ENCODE results near the gene CSPG5.

Gene CSPG5

DNA sequence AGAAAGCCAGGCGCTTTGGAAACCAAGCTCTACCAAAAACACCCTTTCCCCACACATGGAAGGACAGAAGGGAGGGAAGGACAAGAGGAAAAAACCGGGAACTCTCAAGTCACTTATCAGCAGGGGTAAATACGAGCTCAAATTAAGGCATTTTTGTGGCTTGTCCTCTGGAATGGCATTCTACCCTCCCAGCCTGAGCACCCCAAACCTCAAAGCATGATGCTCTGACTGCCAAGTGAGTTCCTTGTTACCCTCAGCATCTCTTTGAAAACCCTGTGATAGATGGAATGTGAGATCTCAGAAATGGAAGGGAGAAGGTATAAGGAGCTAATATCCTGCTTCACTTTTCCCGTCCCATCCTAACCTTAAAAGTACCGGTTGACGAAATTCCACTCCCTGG lies 8.1 kb upstream of the CSPG5 start:
- DNase-seq (ENCODE audit: low spot score) = no peak

DNA sequence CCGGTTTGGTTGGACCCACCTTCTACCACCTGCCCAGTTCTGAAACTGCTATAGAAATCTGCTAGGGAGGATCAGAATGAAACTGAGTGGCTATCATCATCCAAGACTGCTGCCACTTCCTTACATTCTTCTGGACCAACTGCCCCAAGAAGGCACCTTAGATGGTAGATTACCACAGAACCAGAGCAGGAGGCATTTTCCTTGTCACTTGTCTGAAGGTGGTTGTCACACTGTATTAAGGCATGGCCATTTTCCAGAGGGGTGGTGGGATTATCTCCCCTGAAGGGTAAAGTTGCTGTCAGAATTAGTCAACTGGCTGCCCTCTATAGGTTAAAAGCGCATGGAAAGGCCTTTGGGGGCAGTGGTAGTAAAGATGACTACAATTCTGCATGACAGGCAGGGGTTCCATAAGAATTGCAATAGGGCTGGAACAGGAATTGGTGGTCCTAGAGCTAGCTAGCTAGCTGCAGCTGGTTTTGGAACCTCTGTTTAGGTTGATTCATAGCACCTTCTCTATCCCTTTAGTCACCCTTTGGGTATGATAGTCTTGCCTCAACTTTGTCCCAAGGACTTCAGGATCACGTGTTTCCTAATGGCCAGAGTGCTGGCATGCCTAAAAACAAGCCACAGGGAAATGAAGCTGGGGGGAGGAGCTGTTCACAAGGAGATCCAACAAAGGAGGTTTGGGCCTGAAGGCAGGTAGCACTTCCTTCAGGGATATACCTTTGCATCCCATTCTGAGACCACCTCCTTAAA lies 4.8 kb upstream of the CSPG5 start:
- no peak for DNase-seq (ENCODE audit: low spot score)

DNA sequence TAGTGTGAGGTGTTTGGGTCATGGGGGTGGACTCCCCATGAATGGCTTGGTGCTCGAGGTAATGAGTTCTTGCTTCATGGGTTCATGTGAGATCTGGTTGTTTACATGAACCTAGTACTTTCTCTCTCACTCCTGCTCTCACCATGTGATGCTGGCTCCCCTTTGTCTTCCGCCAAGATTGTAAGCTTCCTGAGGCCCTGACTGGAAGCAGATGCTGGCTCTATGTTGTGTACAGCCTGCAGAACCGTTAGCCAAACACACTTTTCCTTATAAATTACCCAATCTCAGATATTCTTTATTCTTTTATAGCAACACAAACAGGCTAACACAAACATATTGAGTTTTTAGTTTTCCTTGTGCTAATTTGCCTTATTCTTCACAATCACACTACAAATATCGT lies 3.2 kb upstream of the CSPG5 start:
- no peak for DNase-seq (ENCODE audit: low spot score)

DNA sequence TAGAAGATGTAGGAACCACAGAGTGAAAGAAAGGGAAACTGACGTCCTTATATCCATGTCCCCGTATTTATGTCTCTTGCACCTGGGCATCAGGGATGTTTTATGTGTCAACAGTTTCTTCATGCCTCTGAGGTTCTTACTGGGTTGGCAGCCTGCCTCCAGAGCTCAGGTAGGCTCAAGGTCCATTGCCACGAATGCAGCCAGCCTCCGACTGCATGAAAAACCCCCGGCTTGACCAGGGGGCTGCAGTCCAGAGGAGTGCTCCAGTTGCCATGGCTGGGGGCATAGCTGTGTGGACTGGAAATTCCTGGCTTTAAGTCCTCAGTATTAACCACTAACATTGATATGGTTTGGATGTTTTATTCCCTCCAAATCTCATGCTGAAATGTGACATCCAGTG lies 2.8 kb upstream of the CSPG5 start:
- DNase-seq (ENCODE audit: low spot score) = no peak

DNA sequence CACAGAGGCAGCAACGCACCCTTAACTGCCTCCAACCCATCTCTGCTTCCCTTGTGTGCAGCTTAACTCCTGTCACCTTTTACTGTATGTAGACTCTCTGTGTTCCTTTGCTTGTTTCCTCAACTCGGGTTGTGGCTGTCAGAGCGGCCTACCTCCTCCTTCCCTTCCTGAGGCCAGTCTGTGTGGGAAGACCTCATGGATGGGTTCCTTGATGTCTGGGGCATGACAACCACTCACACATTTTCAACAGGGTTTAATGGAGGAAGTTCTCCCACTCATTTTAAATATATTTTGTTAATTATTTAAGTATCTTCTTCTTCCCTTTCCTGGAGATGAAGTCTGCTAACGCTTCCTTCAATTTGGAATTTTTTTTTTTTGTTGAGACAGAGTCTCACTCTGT lies 1.8 kb upstream of the CSPG5 start:
- no peak for DNase-seq (ENCODE audit: low spot score)

DNA sequence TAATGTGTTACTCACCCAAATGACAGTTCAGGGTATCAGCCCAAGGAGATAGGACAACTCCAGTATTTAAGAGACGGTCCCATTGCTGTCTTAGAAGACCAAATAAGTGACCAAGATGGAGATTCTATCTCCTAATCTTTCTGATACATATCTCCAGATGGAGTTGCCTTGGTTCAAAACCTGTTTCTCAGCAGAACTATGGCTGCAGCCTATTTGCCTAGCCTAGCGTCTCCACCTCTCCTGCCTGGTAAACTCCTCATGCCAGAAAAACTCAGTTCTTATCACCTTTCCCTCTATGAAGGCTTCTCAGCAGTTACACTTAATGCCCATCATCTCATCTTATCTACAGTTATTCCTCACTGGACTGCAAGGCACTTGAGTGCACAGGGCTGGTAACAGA lies 1.2 kb upstream of the CSPG5 start:
- DNase-seq (ENCODE audit: low spot score) = no peak

DNA sequence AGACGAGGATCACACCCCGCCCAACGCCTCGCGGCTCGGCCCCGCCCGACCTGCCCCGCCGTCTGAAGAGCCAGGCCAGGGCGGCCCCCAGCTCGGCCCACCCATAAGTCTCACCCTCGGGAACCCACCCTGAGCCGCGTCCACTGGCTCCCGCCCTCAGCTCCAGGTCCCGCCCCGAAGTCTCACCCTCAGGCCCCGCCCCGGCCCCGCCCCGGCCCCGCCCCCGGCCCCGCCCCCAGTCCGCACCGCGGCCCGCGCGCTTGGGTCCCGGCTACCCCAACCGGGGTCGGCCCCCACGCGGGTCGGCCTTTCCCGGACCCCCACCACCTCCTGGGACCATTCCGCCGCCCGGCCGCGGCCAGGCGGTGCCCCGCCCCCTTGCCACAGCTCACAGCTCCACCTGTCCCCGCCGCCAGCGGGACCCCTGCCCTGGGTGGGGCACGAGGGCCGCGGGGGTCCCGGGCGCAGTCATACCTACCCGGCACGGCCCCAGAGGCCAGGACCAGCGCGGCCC lies 489 bp downstream of the CSPG5 start:
- peak; percentile 71 for DNase-seq (ENCODE audit: low spot score)

DNA sequence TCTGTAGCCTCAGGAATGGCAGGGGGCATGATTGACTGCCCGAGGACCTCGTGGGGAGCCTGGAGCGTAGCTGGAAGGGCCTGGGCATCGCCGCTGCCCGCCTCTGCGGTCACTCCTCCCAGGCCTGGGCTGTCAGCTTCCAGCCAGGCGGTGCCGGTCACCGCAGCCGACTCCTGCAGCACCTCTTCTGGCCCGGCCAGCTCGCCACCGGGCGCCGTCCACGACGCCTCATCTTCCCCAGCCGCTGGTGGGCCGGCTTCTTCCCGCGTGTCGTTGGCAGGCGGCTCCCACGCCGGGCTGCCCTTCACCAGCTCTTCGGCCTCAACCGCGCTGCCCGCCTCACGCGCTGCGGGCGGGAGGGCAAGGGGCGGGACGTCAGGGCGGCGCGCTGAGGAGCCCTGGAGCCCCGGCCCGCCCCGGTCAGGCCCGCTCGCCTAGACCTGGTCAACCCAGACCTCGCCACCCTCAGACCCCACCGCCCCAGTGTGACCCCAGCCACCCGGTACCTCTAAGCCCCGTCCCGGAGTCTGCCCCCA lies 1.0 kb downstream of the CSPG5 start:
- no peak for DNase-seq (ENCODE audit: low spot score)

DNA sequence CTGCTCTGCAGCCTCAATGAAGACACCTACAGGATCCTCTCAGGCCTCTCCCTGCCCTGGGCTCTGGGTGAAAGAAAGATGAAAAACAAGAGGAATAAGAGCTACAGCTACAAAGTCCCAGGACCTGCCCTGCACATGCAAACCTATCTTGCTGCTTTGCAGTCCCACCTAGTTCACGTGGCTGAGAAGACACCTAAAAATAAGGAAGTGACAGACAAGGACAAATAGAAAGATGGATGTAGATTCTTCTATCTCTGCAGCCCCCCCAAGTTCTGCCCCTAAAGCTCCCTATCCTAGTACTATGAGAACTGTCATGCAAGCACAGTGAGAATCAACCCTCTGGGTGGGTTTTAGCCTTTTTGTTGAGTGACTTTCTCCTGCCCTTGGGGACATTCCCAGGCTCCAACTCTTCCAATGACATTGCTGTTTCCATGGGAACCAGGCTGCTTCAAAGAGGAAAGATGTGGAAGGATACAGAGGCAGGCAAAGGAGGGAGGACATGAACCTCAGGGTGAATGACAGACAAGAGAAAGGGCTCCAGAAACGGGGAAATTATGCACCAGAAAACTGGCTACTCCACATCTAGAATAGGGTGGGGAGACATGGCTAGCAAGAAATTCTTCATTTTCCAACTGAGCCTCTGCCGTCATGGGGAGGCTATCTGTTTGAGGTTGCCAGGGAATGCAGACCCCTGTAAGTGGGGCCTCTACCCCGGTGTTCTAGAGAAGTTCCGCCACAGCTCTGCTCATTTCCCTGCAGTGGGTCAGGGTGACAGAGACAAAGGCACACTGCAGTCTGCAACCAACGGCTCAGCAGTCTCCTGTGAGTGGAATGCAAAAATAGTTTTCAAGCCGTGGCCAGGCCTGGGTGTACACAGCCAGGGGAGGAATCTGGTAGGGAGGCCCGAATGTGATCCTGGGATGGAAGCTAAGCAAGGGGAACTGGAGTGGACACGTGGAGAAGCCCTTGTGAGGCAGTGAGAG lies 5.2 kb downstream of the CSPG5 start:
- no peak for DNase-seq (ENCODE audit: low spot score)

DNA sequence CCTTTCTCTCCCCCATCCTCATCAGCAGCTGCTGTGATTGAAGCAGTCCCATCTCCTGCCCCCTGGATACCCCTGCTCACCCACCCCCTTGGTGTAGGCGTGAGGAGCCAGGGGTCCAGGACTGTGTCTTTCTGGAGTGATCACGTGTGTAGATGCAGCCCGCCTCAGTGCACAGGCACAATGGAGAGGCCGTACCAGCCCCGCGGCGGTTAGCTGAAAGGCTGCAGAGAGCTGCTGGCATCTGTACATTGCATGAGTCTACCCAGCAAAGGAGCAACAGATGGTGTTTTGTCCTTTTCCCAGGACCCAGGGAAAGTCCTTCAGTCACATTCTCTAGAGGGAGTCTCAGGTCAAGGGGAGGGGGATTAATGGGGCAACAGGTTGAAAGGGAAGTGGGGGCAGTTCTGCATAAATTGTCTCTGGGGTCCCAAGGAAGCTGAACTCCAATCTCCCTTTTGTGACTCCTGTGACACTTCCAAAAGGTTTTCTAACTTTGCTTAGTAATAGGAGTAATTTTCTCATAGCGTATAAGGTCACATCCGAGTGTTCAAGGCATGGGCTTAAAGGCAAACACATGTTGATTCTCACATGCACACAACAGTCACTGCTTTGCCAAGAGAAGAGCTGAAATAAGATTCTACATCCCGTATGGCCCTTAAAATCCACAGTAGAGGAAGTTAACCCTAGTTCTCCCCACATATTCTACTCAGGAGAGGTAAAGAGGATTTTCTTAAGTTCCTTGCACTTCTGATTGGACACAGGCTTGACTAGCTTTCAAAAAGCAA lies 7.1 kb downstream of the CSPG5 start:
- DNase-seq (ENCODE audit: low spot score) = no peak

DNA sequence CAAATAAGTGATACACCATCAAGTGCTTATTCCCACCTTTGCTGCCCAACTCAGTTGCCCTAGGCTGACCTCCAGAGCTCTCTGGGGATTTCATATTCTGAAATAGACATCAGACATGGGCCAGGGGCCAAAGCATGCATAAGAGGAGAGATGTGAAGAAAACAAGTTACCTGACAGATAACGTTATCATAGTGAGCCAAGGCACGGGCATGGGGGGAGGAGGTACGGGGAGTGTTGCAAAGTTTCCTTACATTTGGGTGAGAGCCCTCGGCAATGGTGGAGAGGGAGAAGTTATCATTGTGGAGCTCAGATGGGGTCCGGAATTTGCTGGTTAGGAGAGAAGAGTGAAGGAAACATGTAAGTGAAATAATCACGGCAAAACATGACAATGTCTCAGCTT lies 9.8 kb downstream of the CSPG5 start:
- DNase-seq (ENCODE audit: low spot score) = no peak

DNA sequence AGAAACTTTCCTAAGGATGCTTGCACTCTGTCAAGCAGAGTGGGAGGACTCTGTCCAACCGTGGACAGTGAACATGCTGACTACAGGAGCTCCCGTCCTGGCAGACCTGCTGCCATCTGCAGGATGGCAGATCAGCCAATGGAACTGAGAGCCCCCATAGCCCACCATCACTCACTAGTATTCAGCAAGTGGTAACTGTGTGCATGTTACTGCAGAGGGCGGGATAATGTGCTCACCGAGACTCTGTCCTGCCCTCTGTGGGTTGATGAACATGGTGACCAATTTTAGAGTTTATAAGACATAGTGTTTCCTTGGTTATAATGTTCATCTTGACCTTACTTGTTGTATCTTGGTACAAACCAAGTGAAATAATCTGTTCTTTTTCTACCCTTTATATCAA lies 11.5 kb downstream of the CSPG5 start:
- no peak for DNase-seq (ENCODE audit: low spot score)

DNA sequence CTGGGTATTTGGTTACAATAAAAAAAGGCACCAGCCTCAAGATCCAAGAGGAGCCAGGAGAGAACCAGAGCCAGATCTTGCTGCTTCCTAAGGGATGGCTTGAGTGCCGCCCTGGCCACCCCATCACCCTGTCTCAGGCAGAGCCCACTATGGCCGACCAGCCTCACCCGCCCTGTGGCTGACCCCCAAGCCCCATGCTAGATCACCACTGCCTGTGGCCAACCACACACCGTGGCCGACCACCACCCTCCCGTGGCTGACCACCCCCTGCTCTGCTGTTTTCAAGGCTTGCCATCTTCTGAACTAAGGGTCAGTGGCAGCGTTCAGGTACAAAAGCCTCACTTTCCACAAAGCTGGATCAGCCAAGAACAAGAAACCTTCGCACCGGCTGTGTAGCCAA lies 12.0 kb downstream of the CSPG5 start:
- no peak for DNase-seq (ENCODE audit: low spot score)

DNA sequence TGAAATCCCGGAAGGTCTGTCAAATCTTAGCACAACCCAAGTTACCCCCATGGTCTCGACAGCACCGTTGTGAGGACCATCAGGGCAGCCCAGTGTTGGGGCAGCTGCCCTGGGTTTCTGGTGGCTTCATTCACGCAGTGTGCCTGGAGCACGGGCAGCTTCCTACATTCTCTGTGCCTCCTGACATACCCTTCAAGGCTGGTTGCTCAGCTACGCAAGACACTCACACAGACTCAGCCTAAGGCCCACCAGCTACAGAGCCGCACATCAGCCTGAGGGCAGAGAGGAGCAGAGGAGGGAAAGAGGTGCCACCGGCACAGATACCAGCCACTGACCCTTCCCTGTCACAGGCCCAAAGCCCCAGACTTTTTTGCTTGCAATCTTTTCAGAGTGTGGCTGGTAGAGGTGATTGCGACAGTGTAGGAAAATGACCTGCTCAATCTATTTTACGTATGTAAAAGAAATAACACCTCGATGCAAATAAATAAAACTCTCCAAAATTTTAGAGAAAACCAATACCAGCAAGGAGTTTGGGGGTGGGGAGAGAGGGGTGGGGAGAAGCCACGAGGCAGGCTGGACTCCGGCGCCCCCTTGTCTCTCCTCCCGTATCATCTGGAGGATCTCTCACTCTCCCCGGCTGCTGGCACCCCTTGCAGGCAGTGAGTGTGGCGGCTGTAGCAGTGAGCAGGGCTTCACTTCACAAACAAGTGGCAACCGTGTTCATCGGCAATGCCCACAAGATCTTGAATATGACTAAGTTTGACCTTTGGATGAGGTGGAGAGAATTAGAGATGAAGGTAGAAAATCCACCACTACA lies 12.7 kb downstream of the CSPG5 start:
- no peak for DNase-seq (ENCODE audit: low spot score)

DNA sequence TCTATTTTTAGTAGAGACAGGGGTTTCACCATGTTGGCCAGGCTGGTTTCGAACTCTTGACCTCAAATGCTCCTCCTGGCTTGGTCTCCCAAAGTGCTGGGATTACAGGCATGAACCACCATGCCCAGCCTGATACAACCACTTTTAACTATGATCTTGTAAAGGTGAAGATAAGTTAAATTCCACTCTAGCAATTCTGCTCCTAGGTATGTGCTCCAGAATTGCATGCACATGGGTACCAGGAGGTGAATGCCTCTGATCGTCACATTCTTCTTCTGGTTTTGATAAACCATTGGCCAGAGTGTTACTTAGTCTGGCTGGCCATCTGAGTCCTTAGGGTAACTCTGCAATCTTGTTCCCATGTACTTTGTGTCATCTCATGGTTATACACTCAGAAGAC lies 22.3 kb downstream of the CSPG5 start:
- no peak for DNase-seq (ENCODE audit: low spot score)

DNA sequence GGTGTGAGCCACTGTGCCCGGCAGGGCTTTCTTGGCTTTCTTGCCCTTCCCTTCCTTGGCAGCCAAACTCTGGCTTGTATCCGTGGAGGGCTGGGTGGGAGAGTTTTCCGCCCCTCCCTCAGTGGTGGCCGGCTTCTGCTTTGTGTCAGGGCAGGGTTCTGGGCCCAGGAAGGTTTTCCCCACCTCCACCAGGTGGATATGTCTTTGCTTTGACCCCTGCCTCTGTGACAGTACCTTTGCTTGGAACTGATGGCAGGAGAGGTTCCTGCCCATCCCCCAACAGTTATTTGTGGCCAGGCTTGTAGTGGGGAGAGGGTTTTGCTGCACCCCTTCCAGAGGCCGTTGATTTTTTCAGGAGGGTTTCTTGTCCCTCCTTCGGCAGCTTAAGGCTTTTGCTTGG lies 24.3 kb downstream of the CSPG5 start:
- DNase-seq (ENCODE audit: low spot score) = no peak

DNA sequence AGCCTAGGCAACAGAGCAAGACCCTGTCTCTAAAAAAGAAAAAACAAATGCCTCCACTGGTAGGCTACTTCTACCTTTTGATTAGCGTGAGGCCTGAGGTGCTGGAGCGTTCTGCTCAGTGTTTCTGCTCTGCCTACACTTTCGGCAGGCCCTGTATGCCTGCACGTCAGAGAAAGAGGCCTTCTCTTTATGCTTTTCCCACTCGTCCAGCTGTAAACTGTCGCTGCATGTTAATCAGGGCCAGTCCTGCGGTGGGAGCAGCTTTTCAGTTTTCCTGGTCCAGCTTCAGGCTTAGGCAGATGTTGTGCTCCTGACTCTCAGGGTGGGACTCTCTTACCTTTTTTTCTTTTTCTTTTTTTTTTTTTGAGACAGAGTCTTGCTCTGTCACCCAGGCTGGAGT lies 25.3 kb downstream of the CSPG5 start:
- no peak for DNase-seq (ENCODE audit: low spot score)

DNA sequence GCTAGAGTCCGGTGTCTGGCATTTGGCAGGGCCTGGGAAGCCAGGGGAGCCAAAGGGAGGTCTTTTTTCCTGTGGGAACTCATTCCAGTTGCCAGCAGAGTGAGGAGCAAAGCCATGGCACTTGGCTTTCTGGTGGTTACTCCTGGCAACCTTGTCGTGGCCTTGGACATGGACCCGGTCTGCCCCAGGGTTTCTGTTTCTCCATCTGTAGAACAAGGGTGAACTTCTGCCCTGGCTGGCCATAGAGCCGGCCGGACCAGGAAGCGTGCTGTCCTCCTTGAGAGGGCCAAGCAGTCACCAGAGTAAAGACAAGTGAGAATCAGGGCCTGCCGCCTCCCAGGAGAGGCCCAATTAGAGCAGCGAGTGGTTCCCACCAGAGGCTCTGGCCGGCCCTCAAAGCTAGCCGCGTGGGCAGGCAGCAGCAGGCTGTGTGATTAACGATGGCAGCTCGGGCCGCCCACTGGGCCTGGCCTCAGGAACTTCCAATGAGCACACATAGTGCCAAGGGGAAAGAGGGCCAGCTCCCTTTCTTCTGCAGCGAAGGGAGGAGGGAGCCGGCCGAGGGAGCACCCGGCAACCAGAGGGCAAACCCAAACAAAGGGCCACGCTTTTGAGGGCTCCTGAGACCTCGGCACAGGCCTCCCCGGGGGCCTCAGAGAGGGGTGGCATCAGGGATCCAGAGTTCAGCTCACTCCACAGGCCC lies 36.0 kb downstream of the CSPG5 start:
- DNase-seq (ENCODE audit: low spot score) = no peak

DNA sequence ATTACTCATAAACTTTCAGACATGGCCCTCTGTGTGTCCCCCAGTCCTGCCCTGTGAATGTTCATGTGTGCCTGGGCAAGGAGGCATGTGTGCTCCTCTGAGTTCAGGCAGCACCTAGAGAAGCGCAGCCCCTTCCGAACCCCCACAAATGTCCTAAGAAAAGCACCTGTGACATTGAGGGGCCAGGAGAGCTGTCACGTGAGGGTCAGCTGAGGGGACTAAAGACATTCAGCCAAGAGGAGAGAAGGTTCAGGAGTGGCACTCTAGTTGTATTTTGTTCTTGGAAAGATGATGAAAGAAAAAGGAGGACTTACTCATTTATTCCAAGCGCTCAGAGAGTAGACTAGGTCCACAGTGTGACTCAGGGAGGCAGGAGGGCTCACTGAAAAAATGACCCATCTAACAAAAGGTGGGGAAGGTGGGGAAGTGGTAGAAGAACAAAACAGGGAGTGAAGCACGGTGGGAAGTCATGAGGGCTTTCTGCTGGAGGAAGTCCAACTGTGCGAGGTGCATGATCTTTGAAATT lies 37.0 kb downstream of the CSPG5 start:
- no peak for DNase-seq (ENCODE audit: low spot score)

DNA sequence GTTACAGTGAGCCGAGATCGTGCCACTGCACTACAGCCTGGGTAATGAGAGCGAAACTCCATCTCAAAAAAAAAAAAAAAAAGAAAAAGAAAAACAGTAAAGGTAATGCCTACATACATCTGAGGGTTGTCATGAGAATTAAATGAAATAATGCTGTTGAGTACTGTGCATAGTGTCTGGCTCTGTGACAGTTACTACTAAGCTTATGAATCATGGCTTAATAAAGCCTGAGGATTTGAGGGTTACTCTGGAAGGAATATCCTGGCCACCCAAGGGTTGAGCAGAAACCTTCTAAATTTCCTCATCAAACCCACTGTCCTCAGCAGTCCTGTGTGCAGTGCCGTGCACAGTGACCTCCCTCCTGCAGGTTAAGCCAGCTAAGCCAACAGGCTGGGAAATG lies 38.4 kb downstream of the CSPG5 start:
- no peak for DNase-seq (ENCODE audit: low spot score)
